ENCODE data around the gene HLA-F.

Gene HLA-F

DNA sequence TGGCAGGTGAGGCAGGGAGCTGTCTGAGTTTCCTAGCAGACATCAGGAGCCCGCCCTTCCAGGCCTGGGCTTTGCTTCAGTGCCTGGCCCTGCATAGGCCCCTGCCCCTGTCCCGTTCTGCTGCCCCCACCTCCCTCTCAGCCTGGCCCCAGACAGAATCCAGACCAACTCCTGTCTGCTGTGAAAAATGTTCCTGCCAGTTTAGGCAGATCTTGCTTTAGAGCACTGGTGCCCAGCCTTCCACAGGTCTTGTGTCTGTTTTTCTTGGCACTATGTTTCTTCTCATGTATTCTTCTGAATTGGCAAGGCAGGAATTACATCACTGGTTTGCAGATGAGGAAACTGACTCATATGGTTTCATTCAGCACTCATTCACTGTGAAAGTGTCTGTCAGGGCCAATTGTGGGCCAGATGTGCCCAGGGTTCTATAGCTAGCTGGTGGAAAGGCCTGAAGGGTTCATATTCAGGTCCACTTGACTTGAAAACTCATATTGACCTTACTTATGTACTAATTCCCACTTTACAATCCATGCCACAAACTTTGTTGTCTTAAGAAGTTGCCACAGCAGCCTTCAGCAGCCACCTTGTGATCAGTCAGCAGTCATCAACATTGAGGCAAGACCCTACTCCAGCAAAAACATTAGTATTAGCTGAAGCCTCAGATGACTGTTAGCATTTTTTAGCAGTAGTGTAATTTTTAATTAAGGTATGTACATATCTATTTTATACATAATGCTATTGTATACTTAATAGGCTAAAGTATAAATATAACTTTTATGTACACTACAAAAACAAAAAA, 40.5 kb downstream of the HLA-F start:
- DNase-seq (ENCODE audit: low read depth): no peak

DNA sequence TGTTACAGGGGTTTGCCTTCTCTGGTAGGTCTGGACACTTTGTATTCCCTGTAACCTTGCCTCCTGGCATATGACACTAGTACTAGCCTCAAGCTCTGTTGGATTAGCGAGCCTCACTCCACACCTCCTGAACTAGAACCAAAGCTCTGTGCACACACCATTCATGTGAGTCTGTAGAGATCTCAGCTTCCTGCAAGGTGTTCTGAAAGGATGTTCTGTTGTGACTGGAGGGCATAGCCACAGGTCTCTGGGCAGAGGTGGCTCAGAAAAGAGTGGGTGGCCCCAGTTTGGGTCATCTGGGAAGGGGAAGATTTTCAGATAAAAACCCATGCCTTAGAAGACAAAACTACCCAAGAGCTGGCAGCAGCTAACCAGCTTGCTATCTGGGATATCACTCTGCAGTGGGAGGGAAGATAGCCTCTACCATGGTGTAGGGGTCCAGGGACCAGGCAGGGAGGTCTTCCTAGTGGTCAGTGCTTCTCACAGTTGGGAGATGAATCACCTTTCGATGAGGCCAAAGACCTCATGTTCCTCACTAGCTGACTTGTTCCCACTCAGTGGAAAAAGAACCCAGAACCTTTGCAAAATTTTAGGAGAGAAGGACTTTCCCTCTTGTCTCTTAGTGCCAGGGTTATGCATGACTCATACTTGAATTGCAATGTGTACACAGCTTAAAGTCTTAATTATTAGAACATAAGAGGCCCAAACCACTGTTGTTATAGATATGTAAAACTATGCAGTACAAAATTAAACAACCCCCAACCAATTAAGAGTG, 41.4 kb downstream of the HLA-F start:
- DNase-seq (ENCODE audit: low read depth): no peak

DNA sequence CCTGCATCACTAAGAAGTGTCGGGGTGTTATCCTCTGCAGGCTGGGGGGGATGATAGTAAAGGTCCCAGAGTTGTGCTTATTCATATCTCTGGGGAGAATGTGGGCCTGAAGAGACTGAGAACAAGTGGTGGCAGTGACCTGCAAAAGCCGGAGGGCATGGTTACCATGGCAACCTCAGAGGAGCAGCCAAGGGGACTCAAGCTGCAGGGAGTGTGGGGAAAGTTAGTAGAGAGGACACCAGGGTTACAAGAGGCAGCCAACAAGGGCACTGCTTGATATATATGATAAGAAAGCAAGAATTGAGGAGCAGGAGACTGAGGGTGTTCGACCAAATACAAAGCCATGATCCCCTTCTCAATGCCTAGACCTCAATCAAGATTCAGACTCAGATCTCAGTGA, 46.1 kb downstream of the HLA-F start:
- DNase-seq (ENCODE audit: low read depth): no peak

GRCh38 chr6:29770306-29770705, 47.1 kb downstream of the HLA-F start:
- no peak for DNase-seq (ENCODE audit: low read depth)

DNA sequence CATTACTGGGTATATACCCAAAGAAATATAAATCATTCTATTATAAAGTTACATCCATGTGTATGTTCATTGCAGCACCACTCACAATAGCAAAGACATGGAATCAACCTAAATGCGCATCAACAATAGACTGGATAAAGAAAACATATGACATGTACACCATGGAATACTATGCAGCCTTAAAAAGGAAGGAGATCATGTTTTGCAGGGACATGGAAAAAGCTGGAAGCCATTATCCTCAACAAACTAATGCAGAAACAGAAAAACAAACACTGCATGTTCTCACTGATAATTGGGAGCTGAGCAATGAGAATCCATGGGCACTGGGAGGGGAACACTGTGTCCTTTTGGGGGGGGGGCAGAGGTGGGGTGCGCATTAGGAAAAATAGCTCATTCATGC, 53.5 kb downstream of the HLA-F start:
- DNase-seq (ENCODE audit: low read depth): no peak
